ENCODE measurements around the gene FAM174C.
"Not testable (repeated sequence)": the region's sequence is repeated elsewhere in the genome, so short reads cannot be mapped to it uniquely, and the experiment has no call there.

The FAM174C gene

GRCh38 chr19:1237754-1238368 is 37.5 kb upstream of the FAM174C start, which contains the start of gene CBARP:
TSS of gene CBARP (minus strand) at chr19:1238005. CDS start at chr19:1236100, 1,905 bp downstream.
- no peak for DNase-seq

DNA sequence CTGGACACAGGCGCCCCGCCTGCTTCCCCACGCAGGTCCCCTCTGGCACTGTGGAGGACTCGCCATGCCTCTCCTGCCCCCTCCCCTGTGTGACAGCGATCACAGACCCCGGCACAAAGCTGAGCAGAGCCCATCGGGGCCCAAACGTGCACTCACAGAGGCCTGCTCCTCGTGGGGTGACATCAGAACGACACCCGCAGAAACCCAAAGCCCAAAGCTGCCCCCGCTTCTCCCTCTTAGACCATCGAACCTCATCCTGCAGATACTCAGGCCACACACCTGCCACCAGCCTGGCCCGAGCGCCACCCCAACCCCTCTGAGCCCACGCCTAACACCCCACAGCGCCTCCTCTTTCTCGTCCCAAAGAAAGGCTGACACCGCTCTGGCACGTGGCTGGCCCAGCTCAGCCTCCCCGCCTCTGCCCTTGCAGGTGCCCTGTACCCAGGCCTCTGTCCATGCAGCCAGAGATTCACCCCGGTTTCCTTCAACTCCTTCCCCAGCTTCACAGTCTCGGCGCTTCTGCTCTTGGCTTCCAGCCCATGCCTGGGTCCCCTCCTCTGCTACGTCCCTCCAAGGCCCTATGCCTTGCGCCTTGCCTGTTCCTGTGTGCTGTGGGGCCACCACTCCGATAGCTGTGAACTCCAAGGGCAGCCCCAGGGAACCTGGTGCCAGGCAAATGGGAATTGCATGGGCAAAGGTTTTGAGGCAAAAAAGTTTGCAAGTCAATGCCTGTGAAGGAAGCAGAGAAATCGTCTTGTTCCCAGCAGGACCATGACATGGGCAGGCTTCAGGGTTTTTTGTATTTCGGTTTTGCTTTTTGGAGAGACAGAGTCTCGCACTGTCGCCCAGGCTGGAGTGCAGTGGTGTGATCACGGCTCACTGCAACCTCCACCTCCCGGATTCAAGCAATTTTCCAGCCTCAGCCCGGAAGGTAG is 36.7 kb upstream of the FAM174C start:
- no peak for DNase-seq

DNA sequence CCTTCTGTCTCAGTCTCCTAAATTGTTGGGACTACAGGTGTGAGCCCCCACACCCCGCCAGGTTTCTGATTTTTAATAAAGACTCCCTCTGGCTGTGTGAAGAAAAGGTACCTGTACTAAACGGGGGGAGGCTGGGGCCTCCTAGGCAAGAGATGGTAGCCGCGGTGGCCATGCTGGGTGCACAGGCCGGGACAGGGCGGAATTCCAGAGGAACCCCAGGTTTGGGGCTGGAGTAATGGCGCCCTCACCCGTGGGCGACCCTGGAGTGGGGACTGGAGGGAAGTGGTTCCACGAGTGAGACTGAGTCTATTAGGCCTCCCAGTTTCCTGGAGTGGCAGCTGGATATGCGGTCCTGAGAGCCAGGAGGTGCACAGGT is 35.9 kb upstream of the FAM174C start:
- DNase-seq: no peak

DNA sequence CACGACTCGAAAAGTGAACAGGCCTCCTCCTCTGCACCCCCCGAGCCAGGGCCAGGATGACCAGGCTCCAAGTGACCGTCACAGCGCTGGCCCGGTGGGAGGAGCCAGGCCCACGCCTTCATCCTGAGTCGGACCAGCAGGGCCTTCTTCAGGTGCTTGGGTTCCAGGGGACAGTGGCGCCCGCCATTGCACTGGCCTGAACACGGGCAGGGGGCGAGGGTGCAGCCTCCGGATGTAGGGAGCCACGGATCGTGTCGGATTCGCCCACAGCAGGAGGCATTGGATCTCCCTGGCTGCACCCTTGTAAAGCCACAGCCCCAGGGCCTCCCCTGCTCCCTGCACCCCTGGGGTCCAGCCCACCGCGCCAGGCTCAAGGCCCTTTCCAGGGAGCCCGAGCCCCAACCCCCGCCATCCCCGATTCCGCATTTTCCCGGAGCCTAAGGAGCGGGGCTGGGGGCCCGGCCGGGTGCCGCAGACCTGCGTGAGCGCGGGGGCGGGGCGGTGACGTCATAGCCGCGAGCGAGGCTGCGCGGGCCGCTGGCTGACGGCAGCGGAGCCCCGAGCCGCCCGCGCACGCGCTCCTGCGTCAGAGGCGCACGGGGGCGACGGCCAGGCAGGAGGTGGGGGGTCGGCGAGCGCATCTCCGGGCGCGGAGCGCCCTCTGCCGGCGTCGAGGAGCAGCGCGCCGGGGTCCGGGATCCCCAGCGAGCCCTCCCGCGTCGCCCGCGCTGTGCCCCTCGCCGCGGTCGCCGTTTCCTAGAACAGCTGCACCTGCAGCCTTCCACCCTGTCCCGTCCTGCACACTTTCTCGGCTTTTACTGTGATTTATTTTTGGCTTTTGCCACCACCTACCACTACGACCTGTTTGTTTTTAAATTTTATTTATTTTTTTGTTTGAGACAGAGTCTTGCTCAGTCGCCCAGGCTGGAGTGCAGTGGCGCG is 35.3 kb upstream of the FAM174C start:
- DNase-seq: peak; percentile 59

- no peak for DNase-seq
Measured at GRCh38 chr19:1240925-1241324, 34.4 kb upstream of the FAM174C start.

DNA sequence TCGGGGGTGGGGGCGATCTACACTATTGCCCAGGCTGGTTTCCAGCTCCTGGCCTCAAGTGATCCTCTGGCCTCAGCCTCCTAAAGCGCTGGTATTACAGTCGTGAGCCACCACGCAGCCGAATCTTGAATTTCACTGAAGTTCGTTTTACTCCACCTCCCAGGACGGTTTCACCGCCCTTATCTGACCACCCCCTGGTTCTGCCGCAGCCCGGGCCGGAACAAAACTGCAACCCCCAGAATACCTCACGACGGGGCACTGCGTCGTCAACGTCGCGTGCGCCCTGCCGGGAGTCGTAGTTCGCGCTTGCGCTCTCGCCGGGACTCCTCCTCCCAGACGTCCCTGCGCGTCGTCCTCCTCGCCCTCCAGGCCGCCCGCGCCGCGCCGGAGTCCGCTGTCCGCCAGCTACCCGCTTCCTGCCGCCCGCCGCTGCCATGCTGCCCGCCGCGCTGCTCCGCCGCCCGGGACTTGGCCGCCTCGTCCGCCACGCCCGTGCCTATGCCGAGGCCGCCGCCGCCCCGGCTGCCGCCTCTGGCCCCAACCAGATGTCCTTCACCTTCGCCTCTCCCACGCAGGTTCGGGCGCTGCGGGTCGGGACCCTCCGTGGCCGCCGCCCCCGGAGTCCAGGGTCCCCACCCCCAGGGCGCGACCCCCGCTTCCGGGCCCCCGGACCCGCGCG is 33.8 kb upstream of the FAM174C start, which contains the start of gene ATP5F1D:
ATP5F1D (plus strand) TSS at position 335 of the 679 bp plus-strand sequence; CDS start at position 435, 100 bp downstream.
- DNase-seq: peak; percentile 71

- DNase-seq: peak; percentile 37
Measured at GRCh38 chr19:1243768-1244692, 31.3 kb upstream of the FAM174C start.

DNA sequence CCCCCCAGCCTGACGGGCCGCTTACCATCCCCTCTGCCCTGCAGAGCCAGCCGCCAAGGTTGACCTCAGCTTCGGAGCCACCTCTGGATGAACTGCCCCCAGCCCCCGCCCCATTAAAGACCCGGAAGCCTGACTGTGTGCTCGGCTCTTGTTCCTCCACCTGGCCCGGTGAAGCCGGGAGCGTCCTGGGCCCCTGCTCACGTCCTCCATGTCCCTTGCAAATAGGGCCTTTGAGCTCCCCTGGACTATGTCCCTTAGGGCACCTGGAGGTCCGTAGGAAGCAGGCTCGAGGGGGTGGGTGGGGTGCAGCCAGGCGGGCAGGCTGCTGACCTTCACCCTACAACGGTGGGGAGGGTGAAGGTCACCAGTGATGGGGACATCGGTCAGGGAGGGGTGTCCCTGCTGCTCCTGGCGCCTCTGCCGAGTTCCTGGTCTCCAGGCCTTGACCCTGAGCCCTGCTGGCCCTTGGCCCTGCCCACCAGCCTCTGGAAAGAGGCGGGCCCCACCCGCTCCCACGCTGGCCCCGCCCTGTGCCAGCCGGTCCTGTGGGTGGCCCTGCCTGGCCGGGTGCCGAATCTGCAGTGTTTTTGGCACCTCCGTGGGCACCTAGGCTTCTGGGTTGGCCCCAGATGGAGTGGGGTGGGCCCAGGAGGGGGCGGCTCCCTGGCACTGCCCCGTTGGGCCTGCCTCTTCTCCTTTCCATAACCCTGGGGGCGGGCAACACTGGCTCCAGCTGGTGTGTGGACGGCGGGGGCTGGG is 30.5 kb upstream of the FAM174C start:
- no peak for DNase-seq

GRCh38 chr19:1245494-1246264 is 29.7 kb upstream of the FAM174C start:
- no peak for DNase-seq

DNA sequence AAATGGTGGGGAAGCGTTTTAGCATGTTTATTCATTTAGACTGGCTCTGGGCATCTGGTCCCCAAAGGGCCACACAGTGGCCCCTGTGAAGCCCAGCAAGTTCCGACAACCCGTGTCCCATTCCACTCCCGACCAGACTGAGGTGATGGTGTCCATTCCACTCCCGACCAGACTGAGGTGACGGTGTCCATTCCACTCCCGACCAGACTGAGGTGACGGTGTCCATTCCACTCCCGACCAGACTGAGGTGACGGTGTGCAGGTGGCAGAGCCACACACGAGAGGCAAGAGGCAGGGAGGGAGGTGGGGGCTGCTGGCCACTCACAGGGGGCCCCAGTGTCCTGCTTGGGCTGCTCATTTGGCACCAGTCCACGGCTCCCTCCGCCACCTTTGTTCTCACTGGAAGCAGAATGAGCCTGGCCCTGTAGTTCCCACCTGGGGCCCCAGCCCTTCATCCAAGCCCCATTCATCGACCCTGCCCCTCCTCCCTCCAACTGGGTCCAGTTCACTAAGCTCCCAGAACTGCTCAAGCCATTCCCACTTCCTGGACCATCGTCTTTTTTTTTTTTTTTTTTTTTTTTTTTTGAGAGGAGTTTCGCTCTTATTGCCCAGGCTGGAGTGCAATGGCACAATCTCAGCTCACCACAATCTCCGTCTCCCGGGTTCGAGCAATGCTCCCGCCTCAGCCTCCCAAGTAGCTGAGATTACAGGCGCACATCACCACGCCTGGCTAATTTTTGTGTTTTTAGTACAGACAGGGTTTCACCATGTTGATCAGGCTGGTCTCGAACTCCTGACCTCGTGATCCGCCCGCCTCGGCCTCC is 28.9 kb upstream of the FAM174C start:
- DNase-seq: not testable (repeated sequence)

DNA sequence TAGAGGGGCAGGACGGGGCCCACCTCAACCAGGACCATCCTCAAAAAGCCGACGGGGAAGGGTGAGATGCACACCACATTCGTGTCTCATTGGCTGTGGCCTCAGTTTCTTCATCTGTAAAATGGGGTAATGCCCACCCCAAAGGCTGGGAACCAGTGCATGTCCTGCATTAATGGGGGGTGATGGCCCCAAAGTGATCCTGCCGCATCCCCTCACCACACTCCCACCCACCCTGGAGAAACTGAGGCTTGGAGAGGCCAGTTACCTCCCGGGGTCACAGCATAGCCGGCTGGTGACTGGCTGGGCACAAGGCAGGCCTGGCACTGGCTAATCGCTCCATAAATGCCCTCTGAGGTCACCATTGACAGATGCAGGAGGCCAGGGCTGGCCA is 27.6 kb upstream of the FAM174C start:
- no peak for DNase-seq

DNA sequence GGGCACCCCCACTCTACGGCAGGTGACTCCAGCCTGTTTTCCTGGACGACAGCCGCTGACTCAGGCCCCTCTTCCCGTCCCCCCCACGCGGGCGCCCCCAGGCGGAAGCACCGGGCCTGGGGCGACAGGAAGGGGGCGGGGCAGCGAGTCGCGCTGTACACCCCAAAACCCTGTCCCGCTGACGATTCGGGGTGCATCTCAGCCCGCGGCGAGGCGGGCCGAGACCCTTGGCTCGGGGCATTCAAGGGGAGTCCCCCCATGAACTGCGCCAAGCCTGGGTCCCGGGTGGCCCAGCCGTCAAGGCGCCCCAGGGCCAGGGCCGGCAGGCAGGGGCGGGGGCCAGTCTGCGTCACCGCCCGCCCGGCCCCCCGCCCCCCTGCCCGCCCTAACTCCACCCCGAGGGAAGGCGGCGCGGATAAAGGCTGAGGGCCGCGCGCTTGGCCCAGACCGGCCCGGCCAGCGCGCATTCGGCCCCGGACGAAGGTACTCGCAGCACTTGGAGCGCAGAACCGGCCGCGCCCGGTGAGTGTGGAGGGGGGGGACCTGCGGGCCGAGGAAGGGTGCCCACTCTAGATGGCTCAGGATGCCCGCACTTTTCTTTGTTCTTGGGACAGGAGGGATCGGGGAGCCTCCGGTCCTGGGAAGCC is 27.1 kb upstream of the FAM174C start, which contains the start of gene MIDN:
MIDN (plus strand) TSS at position 445 of the 647 bp plus-strand sequence. CDS start 1,714 bp downstream, outside the sequence.
- peak; percentile 59 for DNase-seq

GRCh38 chr19:1248786-1249297 is 26.5 kb upstream of the FAM174C start:
- DNase-seq: no peak

GRCh38 chr19:1249298-1249989 is 25.9 kb upstream of the FAM174C start:
- DNase-seq: peak; percentile 88

GRCh38 chr19:1249990-1250436 is 25.3 kb upstream of the FAM174C start:
- DNase-seq: no peak

- peak; percentile 84 for DNase-seq
Measured at GRCh38 chr19:1250437-1251260, 24.7 kb upstream of the FAM174C start.
